Activated CD8-positive, alpha-beta memory T cell treated with anti-CD3 and anti-CD28 coated beads, Interleukin-2, amount 50 U/mL, for 24 hours (primary cell): ENCODE results near the gene ARHGAP24.

Source experiments
- DNase-seq: peaks from one replicate; pipeline ENCODE4 v3.0.0-alpha.2; 2020; ENCODE audit errors: extremely low read depth

Gene ARHGAP24

DNA sequence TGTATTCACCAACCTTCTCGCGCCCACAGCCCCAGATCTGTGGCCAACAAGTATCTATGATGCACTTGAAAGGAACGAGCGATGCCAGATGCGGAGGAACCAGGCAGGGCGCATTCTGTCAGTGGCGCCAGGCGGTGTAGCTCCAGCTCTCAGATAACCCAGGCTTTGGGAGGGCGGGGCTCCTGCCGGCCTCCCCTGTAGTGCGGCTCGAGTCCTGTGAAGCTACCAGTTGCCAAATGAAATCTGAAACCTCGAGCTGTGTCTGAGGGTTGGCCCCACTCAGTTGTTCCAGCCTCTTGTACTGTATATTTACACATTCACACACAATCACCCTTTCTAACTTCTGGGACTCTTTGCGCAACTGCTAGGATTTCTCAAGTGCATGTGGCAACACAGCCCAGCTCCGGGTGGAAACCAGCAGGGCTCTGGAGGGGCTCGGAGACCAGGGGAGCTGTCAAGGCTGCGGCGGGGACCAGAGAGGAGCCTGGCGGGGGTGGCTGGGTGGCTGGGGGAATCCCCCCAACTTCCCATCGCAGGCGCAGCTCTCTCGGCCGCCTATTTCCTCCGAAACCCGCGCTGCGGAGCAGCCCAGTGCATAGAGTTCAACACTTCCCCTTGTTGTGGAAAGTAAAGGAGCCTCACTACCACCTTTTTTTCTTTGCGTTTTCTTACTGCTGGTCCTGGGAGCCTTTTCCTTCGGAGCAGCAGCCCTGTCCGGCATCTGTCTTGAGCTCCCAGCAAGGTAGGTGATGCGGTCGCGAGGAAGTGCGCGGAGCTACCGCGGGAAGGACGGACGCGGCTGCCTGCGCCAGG is at the start of gene ARHGAP24:
Gene ARHGAP24, plus strand, starts transcription at position 333 of the 813 bp plus-strand sequence.
- DNase-seq = no peak

- DNase-seq = no peak
Measured at GRCh38 chr4:85426366-85426765, 48.6 kb upstream of the ARHGAP24 start.

- no peak for DNase-seq
Measured at GRCh38 chr4:85427123-85427522, 47.8 kb upstream of the ARHGAP24 start.

DNA sequence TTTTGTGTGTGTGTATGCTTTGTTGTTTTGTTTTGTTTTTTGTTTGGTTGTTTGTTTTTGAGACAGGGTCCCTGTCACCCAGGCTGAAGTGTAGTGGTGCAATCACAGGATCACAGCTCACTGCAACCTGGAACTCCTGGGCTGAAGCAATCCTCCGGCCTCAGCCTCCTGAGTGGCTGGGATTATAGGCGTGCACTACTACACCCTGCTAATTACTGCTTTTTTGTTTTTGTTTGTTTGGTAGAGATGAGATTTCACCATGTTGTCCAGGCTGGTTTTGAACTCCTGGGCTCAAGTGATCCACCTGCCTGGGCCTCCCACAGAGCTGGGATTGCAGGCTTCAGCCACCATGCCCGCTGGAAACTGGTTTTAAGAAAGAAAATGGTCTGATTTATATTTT is 44.7 kb upstream of the ARHGAP24 start:
- no peak for DNase-seq

DNA sequence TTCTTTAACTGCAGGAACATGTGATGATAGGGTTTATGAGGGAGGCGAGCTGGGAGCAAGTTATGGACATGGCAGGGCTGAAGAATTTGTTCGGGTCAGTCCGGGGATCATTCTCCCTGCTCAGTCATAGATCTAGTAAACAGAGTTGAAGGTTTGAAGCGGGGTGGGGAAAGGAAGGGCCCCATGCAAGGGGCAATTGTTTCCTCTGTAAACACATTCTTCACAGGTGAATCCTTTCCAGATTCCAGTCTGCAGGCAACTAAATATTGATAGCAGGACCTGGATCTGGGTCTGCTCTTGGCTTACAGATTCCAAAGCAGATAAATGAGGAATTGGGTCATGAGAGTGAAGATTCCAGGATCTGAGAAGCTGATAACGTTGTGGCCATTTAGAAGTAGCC is 44.3 kb upstream of the ARHGAP24 start:
- no peak for DNase-seq

GRCh38 chr4:85431156-85431555 is 43.8 kb upstream of the ARHGAP24 start:
- no peak for DNase-seq

- DNase-seq = no peak
Measured at GRCh38 chr4:85431881-85432485, 43.0 kb upstream of the ARHGAP24 start.

DNA sequence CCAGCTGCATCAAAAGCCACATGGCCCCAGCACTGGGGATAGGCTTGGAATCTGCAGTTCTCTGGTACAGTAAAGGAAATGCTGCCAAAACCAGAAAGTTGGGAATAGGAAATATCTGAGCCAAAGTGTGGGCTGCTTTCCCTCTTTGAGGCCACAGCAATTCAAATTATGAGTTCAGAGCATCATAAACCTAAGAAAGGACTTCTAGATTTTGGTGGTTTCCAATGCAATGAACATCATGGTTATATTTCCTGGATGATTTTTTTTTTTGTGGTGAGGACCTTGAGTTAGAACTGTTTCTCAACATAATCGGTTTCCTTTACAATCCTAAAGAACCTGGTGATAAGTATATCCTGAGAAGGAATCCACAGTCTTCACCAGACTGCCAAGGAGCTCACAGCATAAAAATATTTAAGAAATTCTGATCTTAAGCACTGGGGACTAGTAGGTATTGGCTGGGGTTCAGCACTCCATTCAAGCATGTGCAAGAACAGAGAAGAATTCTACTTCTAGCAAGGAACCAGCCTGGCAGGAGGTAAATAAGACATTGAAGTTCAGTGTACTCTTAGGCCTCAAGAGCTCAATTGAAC is 29.8 kb upstream of the ARHGAP24 start:
- DNase-seq = no peak

- no peak for DNase-seq
Measured at GRCh38 chr4:85446141-85446861, 28.6 kb upstream of the ARHGAP24 start.

DNA sequence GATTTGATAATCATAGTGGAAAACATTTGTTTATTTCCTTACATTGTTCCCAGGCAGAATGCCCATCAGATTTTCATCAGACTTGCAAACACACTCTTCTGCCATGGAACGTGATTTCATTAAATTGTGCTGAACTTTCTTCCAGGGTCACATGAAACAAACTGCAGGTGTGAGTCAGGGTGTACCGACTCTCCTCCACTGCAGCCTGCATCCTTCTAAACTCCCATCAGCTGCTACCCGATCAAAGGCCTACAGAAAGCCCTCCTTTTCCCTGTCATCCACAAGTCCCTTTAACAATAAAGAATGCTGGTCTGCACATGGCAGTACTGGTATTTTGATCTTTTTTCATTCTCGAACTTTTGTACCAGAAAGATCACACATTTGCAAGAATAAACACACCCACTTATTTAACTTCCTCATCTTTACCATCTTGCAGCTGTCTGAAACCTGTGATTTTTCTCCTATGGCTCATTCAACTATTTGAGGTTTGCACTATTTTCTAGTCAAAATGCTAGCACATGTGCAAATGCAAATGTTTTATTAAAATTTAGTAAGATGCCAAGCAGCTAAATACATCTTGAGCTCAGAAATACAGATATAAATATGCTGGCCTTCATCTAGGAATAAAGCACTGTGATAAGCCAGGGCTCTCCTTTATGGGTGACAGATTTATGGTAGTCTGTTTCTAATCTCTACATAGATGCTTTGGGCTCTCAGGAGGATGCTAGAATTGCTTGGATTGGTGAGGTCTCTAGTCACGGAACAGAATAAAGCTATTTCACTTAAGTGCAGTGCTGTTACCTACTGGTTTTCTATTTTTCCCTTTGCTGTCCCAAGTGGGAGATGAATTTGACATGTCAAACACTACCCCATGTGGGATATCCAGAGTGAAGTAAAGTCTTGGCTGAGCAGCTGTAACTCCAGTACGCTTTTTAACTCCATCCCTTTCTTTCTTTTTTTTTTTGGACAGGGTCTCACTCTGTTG is 25.8 kb upstream of the ARHGAP24 start:
- DNase-seq = no peak

- no peak for DNase-seq
Measured at GRCh38 chr4:85452058-85452731, 22.8 kb upstream of the ARHGAP24 start.

- no peak for DNase-seq
Measured at GRCh38 chr4:85455942-85456341, 19.0 kb upstream of the ARHGAP24 start.

- no peak for DNase-seq
Measured at GRCh38 chr4:85457752-85458467, 17.0 kb upstream of the ARHGAP24 start.

GRCh38 chr4:85459736-85460135 is 15.2 kb upstream of the ARHGAP24 start:
- DNase-seq = no peak

DNA sequence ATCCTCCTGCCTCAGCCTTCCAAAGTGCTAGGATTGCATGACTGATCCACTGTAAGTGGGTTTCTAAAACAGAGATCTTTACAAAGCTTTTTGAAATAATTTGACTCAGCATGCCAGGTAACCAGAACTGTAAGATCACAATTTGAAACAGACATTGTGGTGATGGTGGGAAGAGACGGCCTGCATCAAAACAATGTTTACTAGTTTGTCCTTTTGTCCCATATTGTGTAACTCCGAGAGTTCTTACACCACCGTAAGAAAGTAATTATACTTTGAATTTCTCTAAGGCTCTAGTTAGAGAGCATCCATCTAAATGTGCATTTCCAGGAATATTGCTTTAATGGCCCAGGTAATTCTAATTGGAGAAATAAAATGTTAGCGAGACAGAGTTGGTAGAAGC is 594 bp upstream of the ARHGAP24 start:
- no peak for DNase-seq

GRCh38 chr4:85475631-85476233 is 782 bp downstream of the ARHGAP24 start:
- DNase-seq = no peak

GRCh38 chr4:85476381-85476780 is 1.4 kb downstream of the ARHGAP24 start:
- DNase-seq = no peak

DNA sequence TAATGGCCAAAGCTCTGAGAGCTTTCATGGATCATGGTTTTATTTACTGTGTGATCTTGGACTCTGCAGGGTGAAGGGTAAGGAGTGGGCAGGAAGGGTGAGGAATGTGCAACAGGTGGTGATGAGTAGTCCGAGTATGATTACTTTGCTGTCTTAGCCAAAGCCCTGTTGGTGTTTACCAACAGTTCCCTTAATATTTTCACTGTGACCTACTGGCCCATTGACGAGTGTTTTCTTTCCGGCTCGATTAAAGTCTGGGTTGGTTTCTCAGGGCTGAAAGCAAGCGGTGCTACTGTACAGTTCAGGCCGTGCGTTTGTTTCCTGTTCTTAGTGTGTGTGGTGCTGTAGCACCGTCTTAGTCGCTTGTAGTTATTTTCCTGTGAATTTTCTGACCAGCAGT is 2.6 kb downstream of the ARHGAP24 start:
- DNase-seq = no peak

GRCh38 chr4:85478576-85478975 is 3.6 kb downstream of the ARHGAP24 start:
- no peak for DNase-seq
